HEK293T (cell line): ENCODE results near the gene RCAN2.
A peak's percentile ranks its signal among the peaks of the same experiment; 100 is the strongest.

Experiments
- CTCF ChIA-PET: fragments of 350-600 bp; formaldehyde crosslinking; extraction: SDS; loops from one replicate; lab custom pipeline; 2021; ENCODE audit warnings: antibody characterized with exemption, inconsistent platforms; lab: Yijun Ruan, JAX
- POLR2A ChIA-PET: fragments of 350-600 bp; formaldehyde crosslinking; extraction: SDS; loops from one replicate; lab custom pipeline; 2020; ENCODE audit warnings: antibody characterized with exemption, inconsistent platforms; lab: Yijun Ruan, JAX
- DNase-seq: peaks from one replicate; pipeline ENCODE4 v3.0.0; 2012; ENCODE audit warnings: mixed read lengths; ENCODE audit errors: extremely low spot score
- ARNT ChIP-seq: fragments of 450-650 bp; IDR thresholded peaks from 2 replicates; pipeline ENCODE4 v1.6.1; 2017; ENCODE audit warnings: mild to moderate bottlenecking
- BHLHE40 ChIP-seq: fragments of 450-650 bp; IDR thresholded peaks from 2 replicates; pipeline ENCODE4 v1.6.1; 2016; ENCODE audit warnings: mild to moderate bottlenecking, moderate library complexity, borderline replicate concordance
- CTBP1 ChIP-seq: fragments of 450-650 bp; IDR thresholded peaks from 2 replicates; pipeline ENCODE4 v1.6.1; 2016; ENCODE audit warnings: borderline replicate concordance
- ELF4 ChIP-seq: fragments of 450-650 bp; IDR thresholded peaks from 2 replicates; pipeline ENCODE4 v1.6.1; 2017; ENCODE audit warnings: antibody characterized with exemption
- FOXA1 ChIP-seq: fragments of 450-650 bp; IDR thresholded peaks from 2 replicates; pipeline ENCODE4 v1.6.1; 2016; ENCODE audit warnings: mild to moderate bottlenecking
- FOXK2 ChIP-seq: fragments of 450-650 bp; IDR thresholded peaks from 2 replicates; pipeline ENCODE4 v1.6.1; 2016; ENCODE audit warnings: mild to moderate bottlenecking
- FOXM1 ChIP-seq: fragments of 450-650 bp; IDR thresholded peaks from 2 replicates; pipeline ENCODE4 v1.6.1; 2017; ENCODE audit warnings: mild to moderate bottlenecking, borderline replicate concordance
- HDGF ChIP-seq: fragments of 450-650 bp; IDR thresholded peaks from 2 replicates; pipeline ENCODE4 v1.6.1; 2017; ENCODE audit warnings: antibody characterized with exemption, borderline replicate concordance
- L3MBTL2 ChIP-seq: fragments of 450-650 bp; conservative IDR thresholded peaks from 2 replicates; pipeline ENCODE4 v1.6.1; 2016; ENCODE audit warnings: mild to moderate bottlenecking
- LEF1 ChIP-seq: fragments of 450-650 bp; IDR thresholded peaks from 2 replicates; pipeline ENCODE4 v1.6.1; 2017; ENCODE audit warnings: mild to moderate bottlenecking, borderline replicate concordance
- NFRKB ChIP-seq: fragments of 450-650 bp; IDR thresholded peaks from 2 replicates; pipeline ENCODE4 v1.6.1; 2016; ENCODE audit warnings: mild to moderate bottlenecking, moderate library complexity
- PKNOX1 ChIP-seq: fragments of 450-650 bp; IDR thresholded peaks from 2 replicates; pipeline ENCODE4 v1.6.1; 2016
- SP1 ChIP-seq: fragments of 450-650 bp; IDR thresholded peaks from 2 replicates; pipeline ENCODE4 v1.6.1; 2017
- SUZ12 ChIP-seq: fragments of 450-650 bp; IDR thresholded peaks from 2 replicates; pipeline ENCODE4 v1.6.1; 2016; ENCODE audit warnings: mild to moderate bottlenecking
- TARDBP ChIP-seq: fragments of 450-650 bp; IDR thresholded peaks from 2 replicates; pipeline ENCODE4 v1.6.1; 2016
- ZNF384 ChIP-seq: fragments of 450-650 bp; IDR thresholded peaks from 2 replicates; pipeline ENCODE4 v1.6.1; 2016

Gene RCAN2

GRCh38 chr6:46500382-46500781 lies 9.1 kb upstream of the RCAN2 start:
- TF ChIP-seq TARDBP (no peak), ELF4 (no peak), ARNT (no peak), SP1 (no peak), FOXA1 (no peak), LEF1 (no peak), ZNF384 (no peak), HDGF (no peak), FOXM1 (no peak), FOXK2 (no peak), NFRKB (no peak), L3MBTL2 (no peak), SUZ12 (no peak)
- CTCF ChIA-PET: no interaction called here
- DNase-seq: no peak
- POLR2A ChIA-PET: no interaction called here

DNA sequence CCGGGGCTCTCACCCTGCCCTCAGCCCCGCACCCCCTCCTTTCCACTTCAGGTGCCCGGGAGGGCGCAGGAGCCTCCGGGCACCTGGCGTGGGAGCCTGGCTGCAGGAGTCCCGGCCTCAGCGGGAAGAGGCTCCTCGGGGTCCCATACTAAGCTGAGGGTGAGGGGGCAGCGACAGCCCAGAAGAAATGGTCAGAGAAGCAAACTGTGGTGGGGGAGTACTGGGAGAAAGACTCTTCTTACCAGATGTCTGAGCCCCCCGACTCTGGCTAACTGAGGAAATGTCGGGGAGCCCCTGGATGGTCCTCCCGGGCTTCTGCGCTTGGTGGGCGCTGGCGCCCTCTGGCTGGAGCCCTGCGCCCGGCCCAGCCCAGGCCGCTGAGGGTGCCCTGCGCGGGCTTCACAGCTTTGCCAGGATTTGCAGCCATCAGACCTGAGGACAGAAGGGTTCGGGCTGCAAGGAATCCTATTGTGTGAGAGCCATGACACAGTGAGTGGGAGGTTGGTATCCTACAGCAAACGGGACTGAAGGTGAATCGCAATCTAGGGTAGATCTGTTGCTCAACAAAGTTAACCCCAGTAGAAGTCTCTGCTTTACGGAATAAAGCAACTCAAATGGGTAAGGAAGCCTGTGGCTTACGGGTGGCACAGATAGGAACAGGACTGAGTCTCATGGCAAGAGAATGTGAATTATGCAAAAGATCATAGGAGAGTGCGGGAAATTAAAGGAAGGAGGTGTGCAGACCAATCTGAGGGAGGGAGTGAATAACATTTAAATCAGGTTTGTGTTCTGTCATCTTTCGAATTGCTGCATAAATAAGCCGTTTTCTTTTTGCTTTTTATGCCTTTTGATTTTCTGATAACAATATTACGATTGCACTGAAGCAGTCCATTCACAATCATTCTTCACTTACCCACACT lies 639 bp upstream of the RCAN2 start:
- TF ChIP-seq TARDBP: no peak
- no peak for TF ChIP-seq NFRKB
- TF ChIP-seq ARNT: no peak
- no peak for TF ChIP-seq BHLHE40
- no peak for TF ChIP-seq FOXK2
- CTCF ChIA-PET: interaction anchor here (0.7 to 1.2 kb wide), 2 partner anchors 20 to 110 kb away, joined by 3 read pairs; no protein-coding TSS in a partner anchor
- peak; percentile 42 for DNase-seq
- POLR2A ChIA-PET: interaction anchor here (1.0 kb wide), 1 partner anchor 14 kb away, joined by 3 read pairs; no protein-coding TSS in a partner anchor

DNA sequence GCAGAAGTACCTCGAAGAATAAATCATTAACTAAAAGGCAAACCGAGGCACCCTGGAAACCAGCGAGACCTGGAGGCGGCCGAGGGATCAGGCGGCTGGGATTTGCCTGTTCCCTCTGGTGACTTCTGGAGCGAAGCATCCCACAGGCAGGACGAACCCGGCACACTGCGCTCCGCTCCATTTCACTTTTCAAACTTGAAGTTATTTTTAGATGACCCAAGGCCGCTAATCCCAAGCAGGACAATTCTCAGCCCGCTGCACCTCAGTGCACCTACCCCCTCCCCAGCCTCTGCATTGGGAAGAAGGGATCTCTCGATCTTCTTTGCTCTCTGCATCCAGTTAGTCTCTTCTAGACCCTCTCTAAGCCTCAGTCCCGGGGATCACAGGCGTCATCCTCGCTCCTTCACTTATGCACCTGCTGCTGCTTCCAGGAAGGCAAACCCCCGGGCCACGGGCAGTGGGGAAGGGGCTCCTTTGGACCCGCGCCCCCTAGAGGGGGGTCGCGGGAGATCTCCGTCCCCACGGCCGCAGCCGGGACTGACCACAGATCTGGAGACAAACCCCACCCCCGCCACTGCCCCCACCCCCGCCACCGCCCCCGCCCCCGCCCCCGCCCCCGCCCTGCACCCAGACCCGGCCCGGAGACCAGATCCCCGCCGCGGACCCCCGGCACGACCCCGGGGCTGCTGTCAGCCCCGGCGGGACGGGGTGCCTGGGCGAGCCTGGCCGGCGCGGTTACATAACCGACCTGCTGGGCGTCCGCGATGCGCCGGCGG lies 636 bp downstream of the RCAN2 start:
- TF ChIP-seq FOXA1: no peak
- no peak for TF ChIP-seq LEF1
- TF ChIP-seq FOXK2: no peak
- TF ChIP-seq TARDBP: no peak
- no peak for TF ChIP-seq SP1
- no peak for TF ChIP-seq NFRKB
- TF ChIP-seq ARNT: no peak
- TF ChIP-seq CTBP1: no peak
- no peak for TF ChIP-seq BHLHE40
- TF ChIP-seq L3MBTL2: no peak
- TF ChIP-seq FOXM1: no peak
- no peak for TF ChIP-seq SUZ12
- peak; percentile 54 for DNase-seq
- POLR2A ChIA-PET: interaction anchor here (1.0 kb wide), 1 partner anchor 13 kb away, joined by 3 read pairs; no protein-coding TSS in a partner anchor
- CTCF ChIA-PET: interaction anchor here (0.7 to 1.2 kb wide), 2 partner anchors 21 to 109 kb away, joined by 3 read pairs; no protein-coding TSS in a partner anchor

DNA sequence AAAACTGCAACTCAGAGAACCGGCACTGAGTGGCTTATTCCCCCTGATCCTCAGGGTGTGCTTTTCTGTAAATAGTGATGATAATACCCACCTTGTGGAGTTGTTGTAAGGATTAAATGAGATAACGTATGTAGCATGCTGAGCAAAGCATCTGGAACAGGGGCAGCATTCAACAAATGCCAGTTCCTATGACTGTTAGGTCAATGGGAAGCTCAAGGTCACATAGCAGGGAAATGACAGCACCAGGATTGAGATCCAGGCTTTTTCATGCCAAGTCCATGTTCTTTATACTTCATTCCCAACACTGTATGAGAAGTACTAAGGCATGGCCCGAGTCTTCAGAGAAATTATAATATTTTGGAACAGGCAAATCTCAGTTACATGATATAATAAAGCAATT lies 5.1 kb downstream of the RCAN2 start:
- CTCF ChIA-PET: no interaction called here

DNA sequence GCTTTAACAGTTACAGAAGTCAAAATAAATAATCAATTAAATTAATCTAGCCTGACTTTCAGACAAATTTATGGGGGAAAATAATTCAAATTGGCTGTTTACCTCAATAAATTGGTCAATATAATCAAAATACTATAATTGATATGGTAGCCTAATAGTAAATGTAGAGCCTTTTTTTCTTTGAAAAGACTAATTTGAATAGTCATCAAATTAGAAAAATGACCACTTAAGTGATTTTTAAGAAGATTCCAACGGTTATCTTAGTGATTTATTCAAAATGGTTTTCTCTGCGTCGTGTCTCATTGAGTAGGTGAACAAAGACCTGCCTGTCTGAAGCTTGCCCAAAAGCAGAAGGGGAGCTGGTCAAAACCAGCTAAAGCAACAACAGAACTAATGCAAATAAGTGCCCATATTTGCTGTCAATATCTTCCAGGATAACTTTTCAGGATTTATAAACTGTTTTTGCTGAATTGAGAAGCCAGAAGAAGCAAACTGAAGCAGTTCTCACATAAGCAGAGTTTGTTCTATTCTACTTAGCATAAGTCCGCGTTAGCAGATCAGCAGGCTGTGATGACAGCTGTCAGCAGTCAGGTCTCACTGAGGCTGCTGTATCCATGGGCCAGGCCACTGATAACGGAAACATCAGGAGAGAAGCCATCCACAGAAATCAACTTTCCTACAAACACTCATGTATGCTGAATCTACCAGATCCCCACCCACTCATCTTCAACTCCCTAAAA lies 7.0 kb downstream of the RCAN2 start:
- no peak for TF ChIP-seq ARNT
- no peak for TF ChIP-seq HDGF
- no peak for TF ChIP-seq FOXA1
- TF ChIP-seq FOXM1: no peak
- TF ChIP-seq L3MBTL2: no peak
- TF ChIP-seq ELF4: no peak
- TF ChIP-seq BHLHE40: no peak
- no peak for TF ChIP-seq FOXK2
- TF ChIP-seq CTBP1: no peak
- ChIA-PET CTCF (no interaction called here), POLR2A (no interaction called here)
- no peak for DNase-seq

More for the DNA sequence above, 5.1 kb downstream of the RCAN2 start:
- TF ChIP-seq SP1 (no peak), ZNF384 (no peak), TARDBP (no peak), CTBP1 (no peak), FOXK2 (no peak), SUZ12 (no peak), BHLHE40 (no peak), NFRKB (no peak)
- no peak for DNase-seq
- POLR2A ChIA-PET: no interaction called here

GRCh38 chr6:46476301-46476700 lies 14.9 kb downstream of the RCAN2 start:
- CTCF ChIA-PET: no interaction called here
- DNase-seq: no peak
- TF ChIP-seq HDGF (no peak), L3MBTL2 (no peak), ZNF384 (no peak), SP1 (no peak)
- POLR2A ChIA-PET: no interaction called here

DNA sequence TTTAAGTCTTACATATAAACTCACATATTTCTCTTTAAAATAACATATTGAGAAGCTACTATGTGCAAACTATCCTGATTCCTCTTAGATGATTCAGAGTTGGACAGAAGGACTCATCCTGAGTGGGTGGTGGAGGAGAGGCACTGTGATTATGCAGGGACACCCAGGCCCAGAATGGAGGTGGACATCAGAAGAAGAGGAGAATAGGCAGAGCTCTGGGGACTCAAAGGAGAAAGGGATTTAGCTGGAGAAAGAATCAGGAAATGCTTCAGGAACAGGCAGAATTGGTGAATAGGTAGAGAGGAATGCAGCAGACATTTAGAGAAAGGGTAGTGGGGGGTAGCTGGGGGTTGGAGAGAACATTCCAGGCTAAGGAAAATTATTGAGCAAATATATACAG lies 17.4 kb downstream of the RCAN2 start:
- POLR2A ChIA-PET: no interaction called here

More for the DNA sequence above, 17.4 kb downstream of the RCAN2 start:
- CTCF ChIA-PET: no interaction called here
- DNase-seq: no peak
- TF ChIP-seq CTBP1 (no peak), BHLHE40 (no peak), FOXA1 (no peak), NFRKB (no peak), SP1 (no peak), ARNT (no peak), SUZ12 (no peak), FOXK2 (no peak), ELF4 (no peak), TARDBP (no peak), HDGF (no peak), ZNF384 (no peak), FOXM1 (no peak), L3MBTL2 (no peak), LEF1 (no peak), PKNOX1 (no peak)
